ENCODE data around the gene SULT1C3.

- TF ChIP-seq CTCF (IDR thresholded peaks at IDR 0.05) (no peak), POLR2A (IDR thresholded peaks at IDR 0.05; ENCODE audit: low read depth) (no peak), EP300 (IDR thresholded peaks at IDR 0.05) (no peak)
These were observed 15.7 kb upstream of the SULT1C3 start for GRCh38 chr2:108224022-108224421.

All from esophagus muscularis mucosa (tissue), 4 donors.